ENCODE results near the gene BRD3OS.

The BRD3OS gene

DNA sequence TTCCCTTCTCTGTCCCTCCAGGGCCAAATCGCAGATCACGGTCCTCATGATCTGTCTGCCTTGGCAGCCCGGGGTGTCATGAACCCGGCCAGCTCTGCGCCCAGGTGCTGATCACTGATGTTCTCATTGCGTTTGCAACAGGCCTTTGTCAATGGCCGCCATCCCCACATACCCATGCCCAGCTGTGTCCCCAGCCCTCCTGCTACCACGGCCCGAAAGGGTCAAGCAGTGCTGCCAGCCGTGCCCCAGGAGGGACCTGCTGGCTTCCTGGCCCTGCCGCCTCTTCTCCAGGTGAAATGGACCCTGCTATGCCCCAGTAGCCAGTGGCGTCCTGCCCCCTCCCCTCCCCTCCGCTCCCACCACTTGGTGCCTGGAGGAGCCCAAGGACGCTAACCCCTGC lies 20.4 kb upstream of the BRD3OS start:
- no peak for DNase-seq (ENCODE audit: low spot score)

DNA sequence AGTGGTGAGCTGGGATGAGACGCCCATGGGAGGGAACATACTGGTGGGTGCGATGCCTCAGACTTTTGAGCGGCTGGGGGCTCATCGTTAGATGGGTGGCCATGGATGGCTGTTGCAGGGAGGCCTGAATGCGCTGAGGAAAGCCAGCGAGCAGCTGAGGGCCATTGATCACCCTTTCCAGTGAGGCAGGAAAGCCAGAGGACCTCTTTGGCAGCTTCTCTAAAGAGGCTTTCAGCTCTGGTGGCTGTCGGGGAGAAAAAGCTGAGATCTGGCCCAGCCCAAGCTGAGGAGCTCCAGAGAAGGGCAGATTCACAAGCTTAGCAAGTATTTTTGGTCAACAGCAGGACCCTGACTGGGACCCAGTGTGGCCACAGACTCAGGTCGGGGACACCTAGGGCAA lies 19.9 kb upstream of the BRD3OS start:
- DNase-seq (ENCODE audit: low spot score): peak; percentile 4

DNA sequence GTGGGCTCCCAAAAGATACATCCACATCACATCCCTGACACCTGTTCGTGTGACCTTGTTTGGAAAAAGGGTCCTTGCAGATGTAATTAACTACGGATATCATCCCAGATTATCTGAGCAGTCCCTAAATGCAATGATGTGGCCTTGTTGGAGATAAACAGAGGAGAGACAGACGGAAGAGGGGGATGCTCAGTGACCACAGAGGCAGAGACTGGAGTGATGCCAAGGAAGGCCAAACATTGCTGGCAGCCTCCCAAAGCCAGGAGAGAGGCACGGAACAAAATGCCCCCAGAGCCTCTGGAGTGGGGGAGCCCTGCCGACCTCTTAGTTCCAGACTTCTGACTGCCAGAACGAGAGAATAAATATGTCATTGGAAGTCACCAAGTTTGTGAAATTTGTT lies 18.1 kb upstream of the BRD3OS start:
- no peak for DNase-seq (ENCODE audit: low spot score)

DNA sequence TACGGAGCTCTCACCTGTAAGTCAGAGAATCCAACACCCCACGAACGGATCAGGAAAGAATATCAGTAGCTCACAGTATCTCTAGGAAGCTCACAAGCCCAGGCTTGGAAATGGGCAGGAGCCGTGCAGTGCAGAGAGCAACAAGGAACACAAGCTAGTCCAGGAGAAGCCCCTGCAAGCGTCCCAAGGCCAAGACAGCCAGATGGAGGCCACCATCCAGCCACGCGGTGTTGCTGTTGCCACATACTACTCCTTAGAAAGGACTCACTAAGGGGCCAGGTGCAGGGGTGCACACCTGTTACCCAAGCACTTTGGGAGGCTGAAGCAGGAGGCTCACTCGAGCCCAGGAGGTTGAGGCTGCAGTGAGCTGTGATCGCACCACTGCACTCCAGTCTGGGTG lies 17.7 kb upstream of the BRD3OS start:
- DNase-seq (ENCODE audit: low spot score): peak; percentile 1

DNA sequence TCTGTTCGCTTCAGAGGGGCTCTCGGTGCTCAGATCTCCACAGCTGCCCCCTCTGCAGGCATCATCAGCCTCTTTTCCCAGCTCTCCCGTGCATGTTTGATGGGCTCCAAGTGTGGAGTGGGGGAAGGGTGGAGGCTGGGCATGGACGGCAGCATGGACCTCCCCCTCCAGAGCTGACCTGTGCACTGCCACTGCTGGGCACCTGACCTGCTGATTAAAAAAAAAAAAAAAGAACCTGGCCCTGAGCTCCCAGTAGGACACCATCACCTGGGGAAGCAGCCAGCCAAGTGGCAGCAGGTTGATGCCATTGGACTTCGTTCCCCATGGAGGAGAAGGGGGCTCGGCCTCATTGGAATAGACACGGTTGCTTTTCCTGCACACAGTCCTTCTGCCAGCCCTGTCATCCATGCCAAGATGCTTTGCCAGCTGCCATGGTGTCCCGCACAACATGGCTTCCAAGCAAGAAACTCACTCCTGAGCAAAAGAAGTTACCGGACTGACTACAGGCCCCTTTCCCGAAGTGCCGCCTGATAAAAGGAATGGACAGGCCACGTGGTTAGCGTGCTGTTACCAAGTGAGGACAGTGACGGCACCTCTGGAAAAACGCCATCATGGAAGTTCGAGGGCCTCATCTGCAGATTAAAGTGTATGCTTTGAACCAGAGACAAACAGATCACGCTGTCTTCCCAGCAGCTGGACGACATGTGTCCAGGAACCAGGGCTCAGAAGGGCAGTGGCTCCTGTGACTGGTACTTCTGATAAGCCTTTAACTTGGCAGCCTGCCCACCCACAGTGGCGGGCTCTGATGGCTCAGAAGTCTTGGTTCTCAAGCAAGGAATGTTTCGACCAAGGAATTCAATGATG lies 14.7 kb upstream of the BRD3OS start:
- peak; percentile 28 for DNase-seq (ENCODE audit: low spot score)

DNA sequence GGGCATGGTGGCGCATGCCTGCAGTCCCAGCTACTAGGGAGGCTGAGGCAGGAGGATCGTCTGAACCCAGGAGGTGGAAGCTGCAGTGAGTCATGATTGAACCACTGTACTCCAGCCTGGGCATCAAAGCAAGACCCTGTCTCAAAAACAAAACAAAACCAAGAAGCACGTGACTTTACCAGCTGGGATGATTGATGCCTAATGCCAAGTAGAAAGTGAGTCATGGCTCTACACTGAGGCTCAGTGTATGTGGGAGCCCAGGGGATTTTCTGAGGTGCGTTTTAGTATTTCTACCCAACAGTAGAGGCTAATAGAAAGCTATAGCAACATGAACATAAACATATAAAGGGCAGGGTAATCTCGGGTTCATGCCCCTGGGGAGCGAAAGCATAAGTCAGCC lies 13.9 kb upstream of the BRD3OS start:
- no peak for DNase-seq (ENCODE audit: low spot score)

DNA sequence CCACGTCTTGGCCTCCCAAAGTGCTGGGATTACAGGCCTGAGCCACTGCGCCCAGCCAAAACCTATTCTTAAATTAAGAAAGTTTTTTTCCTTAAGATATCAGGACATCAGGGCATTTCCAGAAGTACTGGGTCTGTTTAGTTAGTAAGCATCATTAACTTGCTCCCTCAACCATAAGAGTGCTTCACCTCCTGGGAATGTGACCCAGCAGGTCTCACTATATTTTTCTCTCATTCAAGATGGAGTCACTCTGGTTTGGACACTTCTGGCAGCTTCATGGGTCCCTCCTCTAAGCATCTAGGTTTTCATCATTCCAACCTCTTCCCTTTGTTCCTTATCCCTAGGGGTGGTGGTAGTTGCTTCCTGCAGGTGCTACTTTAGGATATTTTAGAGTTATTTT lies 10.3 kb upstream of the BRD3OS start:
- DNase-seq (ENCODE audit: low spot score): no peak

DNA sequence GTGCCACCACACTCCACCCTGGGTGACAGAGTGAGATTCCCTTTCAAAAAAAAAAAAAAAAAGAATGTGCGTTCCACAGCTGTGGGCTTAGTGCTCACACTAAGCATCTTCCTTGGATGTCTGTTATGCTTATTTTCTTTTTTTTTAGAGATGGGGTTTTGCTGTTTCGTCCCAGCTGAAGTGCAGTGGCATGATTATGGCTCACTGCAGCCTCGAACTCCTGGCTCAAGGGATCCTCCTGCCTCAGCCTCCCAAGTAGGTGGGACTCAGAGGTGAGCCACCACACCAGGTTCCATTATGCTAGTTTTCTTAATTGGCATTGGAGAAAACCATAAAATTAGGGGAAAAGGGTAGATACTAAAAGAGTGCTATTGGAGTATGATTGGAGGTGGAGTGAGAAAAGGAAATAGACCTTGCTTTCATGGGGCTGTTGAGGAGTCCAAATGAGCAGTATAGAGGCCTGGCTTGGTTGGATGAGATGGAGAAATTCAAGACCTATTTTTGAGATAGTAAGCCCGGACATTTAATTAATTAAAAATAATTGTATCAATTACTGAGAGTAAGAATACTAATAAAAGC lies 978 bp upstream of the BRD3OS start:
- DNase-seq (ENCODE audit: low spot score): no peak

DNA sequence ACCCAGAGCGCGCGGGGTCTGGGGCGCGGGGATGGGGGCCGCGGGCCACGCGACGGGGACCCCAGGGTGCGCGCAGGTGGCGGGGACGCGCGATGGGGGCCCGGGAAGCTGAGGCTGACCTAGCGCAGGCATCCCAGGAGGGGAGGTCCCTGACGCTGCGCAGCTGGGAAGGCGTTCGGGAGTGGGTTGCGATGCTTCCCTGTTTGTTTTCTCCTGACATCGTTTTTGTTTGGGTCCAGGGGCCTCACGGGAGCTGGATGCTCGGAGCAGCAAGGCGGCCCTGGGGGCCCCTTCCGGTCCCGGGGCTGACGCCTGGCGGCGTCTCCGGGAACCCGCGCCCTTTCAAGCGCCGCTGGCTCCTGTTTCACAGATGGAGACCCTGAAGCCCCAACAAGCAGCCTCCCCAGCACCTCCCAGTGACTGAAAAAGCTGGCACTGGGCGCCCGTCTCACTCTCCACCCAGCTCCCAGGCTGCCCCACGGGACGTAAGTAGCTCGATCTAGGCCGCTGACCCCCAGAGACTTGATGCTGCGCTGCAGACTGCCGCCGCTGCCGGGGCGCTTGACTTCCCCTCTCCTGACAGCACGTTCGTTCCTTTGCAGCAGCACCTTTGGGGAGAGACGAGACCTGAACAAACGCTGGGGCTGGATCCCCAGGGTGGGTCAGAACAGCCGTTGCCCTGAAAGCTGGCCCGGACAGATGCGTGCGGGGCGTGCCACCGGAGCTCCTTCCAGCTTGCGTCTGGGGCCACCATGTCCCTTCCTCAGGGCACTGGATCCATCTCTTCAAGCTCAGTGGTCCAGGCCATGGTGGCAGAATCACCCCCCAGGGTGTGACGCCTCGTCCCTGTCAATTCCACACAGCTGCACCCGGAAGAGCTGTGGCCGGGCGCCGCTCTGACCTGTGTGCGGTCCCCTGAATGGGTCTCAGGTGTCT lies 593 bp downstream of the BRD3OS start:
- peak; percentile 64 for DNase-seq (ENCODE audit: low spot score)

DNA sequence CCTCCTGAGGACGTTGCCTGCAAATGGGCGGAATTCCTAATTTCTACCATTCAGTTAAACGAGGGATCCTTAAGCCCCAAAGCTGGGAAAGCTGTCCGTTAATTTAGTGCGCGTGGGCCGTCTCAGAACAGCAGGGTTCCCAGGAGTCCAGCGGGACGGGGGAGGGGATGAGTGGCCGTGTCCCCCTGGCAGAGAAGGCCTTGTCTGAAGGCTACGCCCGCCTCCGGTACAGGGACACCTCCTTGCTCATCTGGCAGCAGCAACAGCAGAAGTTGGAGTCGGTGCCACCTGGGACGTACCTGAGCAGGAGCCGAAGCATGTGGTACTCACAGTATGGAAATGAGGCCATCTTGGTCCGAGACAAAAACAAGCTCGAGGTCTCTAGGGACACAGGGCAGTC lies 1.3 kb downstream of the BRD3OS start:
- no peak for DNase-seq (ENCODE audit: low spot score)

DNA sequence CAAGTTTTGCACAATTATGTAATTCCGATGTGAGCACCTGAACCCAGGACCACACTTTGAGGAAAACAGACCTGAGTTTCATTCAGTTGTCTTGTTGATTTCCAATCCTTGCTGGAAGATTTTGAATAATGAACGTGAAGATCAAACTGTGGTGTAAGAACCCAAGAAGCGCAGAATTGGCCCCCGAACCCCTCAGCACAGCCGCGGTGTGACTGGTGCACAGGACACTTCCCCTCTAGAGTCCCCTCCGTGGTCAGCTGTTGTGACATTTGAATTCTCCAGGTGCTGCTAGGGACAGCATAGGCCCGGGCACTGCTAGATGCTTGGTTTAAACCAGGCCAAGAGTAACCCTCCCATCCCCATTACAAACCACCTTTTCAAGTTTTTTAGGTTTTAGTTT lies 1.7 kb downstream of the BRD3OS start:
- DNase-seq (ENCODE audit: low spot score): no peak

DNA sequence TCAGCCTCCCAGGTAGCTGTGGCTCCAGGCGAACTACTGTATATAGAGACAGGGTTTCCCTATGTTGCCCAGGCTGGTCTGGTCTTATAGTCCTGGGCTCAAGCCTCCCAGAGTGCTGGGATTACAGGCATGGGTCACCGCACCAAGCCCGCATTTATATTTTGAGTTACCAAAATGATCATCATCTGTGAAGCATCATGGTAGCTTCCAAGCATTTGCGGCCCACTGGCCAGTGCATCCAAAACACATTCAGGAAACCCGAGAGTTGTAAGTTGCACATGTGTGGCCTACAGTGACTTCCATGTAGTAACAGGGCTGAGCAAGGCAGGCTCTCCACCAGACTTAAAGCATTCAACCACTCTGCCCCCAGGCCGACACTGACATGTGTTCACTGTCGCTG lies 2.3 kb downstream of the BRD3OS start:
- no peak for DNase-seq (ENCODE audit: low spot score)

DNA sequence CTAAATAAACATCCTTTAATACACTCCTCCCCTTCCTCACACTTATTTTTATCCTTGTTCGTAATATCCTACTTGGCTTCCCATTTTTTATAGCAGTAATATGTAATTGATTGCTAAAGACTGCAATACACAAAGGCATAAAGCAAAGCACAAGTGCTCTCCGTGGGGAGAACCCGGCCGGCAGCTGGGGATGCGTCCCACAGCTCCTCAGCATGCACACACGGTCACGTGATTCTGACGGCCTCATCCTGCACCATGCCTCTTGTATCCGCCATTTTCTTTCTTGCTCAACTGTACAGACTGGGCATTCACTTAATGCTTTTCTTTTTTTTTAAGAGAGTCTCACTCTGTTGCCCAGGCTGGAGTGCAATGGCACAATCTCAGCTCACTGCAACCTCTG lies 2.8 kb downstream of the BRD3OS start:
- no peak for DNase-seq (ENCODE audit: low spot score)

DNA sequence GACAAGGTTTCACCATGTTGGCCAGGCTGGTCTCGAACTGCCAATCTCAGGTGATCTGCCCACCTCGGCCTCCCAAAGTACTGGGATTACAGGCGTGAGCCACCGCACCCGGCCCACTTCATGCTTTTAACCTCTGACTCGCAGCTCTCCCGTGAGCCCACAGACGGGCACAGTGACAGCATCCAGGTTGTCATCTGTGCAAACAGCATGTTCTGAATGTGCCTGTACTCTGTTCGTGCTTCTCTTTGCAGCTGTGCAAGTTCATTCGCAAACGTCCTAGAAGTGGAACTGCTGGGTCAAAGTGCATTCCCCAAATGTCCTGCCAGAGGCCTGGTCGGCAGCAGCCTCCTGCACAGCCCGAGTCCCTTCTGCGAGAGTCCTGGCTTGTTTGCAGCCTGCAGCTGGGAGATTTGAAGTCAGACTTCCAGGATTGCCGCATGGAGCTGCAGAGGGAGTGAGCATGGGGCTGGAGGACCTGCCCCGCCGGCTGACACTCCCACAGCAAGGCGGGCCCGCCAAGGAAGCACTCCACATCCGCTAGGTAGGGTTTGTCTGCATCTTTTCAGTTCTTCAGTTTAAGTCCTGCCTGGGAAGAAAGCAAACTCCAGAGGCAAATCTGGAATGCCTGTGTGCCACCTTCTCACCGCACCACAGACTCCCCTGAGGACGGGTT lies 3.4 kb downstream of the BRD3OS start:
- no peak for DNase-seq (ENCODE audit: low spot score)

DNA sequence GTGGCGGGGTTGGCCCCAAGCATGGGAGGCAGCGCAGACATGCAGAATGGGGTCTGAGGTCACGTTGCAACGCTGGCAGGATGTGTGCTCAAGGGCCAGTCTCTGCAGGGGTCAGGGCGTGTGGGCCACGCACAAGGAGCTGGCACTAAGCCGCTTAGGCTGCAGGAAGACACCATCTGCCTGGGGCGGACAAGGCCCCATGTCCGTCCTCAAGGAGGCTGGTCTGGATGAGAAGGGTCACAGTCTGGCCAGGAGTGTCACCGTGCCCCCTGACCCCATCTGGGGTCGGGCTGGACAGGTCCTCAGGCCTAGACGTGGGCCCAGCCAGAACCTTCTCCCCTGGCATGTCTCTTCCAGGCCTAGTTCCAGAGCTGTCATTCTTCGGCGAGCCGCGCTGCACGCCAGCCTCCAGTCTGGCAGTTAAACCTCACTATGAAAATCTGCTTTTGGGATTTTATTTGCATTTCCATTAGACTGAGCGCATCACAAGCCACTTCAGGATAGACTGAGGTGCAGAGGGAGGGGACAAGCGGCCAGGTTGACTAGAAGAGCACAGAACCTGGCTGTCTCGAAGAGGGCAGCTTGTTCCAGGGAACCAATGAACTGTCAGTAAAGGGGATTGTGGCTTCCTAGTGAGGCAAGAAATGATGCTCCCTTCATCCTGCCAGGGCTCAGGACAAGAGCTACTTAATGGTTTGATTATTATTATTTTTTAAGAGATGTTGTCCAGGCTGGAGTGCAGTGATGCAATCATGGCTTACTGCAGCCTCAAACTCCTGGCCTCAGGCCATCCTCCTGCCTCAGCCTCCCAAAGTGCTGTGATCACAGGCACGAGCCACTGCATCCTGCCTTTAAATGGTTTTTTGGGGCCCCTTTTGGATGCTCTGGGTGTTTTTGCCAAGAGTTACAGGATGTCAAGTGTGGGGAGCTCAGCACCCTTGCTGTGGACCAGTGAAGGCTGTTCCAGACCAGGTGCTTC lies 4.3 kb downstream of the BRD3OS start:
- no peak for DNase-seq (ENCODE audit: low spot score)

DNA sequence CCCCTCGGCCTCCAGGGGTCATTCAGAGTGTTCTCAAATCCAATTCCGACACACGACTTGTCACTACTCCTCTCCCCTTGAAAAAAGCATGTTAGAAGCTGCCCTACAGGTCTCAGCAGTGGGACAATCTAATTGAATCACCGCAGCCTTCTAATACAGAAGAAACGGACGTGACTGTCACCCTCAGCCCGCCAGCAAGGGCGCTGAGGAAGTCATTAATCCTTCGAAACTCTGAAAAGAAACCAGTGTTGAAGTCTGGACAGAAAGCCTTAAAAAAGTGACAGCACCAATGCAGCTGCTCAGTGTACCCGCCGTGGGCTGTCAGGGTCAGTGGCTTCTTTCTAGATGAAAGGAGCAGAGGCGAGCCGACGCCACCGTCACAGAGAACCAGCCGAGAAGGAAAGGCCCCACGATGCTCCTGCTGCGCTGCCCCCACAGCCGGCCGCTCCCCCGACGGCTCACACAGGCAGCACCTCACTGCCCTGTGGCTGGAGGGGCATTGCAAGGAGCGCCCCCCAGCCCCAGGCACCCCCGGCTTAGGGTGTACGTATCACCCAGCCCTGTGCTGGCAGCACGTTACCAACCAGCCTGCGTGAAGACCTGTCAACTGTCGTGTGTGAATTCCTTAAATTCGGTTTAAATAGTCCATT lies 5.7 kb downstream of the BRD3OS start:
- DNase-seq (ENCODE audit: low spot score): no peak

DNA sequence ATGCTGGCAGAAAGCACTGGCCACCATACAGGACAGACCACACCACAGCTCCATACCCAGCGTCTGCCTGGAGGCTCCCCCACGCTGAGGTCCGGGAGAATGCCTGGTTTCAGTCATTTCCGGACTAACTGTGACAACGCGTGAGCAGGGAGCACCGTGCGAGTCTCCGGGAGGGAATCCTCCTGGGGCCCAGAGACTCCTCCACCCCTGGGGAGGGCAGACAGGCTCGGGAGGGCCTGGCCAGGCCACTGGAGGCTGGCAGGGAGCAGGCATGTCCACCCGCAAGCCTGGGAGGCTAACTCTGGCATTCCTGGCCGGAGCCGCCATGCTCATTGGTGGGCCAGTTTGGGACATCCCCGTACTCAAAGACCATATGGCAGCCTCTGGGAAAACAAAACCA lies 6.5 kb downstream of the BRD3OS start:
- no peak for DNase-seq (ENCODE audit: low spot score)

DNA sequence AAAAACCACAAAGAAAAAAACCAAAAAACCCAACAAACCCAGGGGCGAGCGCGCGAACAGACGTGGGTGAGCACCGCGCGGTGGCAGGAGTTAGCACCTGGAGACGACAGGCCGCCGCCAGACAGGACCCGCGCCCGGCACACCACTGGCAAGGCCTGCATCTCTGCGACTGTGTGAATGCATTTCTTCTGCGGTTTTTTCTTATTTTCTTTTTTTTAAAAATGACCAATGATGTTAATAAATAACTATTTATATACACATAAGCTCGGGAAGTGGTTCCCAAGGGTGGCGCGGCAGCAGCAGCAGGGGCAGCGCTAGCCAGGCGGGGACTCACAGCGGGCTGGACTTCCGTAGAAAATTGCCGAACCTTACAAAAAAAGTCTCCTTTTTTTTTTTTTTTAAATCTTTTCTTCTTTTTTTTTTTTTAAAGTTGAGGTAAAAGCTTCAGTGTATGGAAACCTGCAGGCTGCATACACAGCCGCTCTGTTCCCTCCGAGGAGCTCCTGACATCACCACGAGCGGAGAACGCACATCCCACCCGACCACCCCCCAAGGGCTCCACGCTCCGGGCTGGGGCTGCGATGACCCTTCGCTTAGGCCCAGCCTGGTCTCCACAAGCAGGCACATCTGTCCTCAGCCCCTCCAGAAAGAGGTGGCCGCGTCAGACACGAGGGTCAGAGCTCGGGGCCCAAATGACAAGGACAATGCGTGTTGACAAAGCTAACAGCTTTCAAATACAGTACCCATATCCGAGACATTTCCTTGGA lies 7.4 kb downstream of the BRD3OS start:
- no peak for DNase-seq (ENCODE audit: low spot score)

DNA sequence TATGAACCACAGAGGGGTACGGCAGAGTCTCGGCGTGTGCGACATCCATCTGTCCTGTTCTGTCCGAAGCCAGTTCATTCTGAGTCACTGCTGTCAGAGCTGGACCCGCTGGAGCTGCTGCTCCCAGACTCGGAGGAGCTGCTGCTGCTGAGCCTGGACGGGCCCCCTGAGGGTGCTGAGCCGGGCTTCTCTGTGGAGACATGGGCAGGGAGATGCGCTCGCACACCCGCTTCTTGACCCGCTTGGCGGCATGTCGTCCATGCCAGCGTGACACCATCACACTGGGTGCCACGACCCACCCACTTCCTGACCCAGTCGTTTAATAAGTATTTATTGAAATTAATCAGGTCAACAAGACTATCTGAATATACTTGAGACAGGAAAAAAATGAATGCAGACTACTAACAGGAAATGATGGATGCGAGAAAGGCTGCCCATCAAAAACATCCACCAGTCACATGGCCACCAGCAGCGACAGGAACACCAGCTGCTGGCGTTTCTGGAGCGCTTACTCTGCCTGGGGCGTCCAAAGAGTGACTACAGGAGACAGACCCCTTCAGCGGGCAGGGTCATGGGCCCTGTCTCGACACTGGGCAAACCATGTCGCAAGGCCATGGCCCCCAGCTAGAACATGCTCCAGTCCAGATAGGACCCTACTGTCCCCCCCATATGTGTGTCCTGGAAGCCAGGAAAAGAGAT lies 8.4 kb downstream of the BRD3OS start:
- DNase-seq (ENCODE audit: low spot score): no peak
